Natural killer cell treated with Interleukin-12 subunit alpha and Interleukin-12 subunit beta and Interleukin-15 and Interleukin-18, amount 100 ng/mL, for 72 hours (primary cell): ENCODE results near the gene SP7. TPM values are rescaled to one million over a fixed set of nuclear protein-coding genes. Genes with fewer than 3 reads are reported as not detected.

Experiments
- ATAC-seq, 2 donors: fragments of 150-1000 bp; cut with Tn5 transposase in 1 of 2; sonication (Bioruptor Pico), chemical (Tn5 transposase) in 1 of 2; 2 replicates each; pipeline ENCODE4 v1.10.0; 2021
- DNase-seq: peaks from one replicate; pipeline ENCODE4 v3.0.0; 2022; ENCODE audit warnings: low spot score
- H3K27ac Mint-ChIP-seq, 2 donors: 1 replicate in 1 of 2; 2 replicates in 1 of 2; pipeline ENCODE4 v1.8.0; 2022; ENCODE audit warnings: mixed read lengths in 2 of 2, mild to moderate bottlenecking in 1 of 2, moderate library complexity in 1 of 2
- H3K27me3 Mint-ChIP-seq, 2 donors: 1 replicate in 1 of 2; 2 replicates in 1 of 2; pipeline ENCODE4 v1.8.0; 2022; ENCODE audit warnings: mixed read lengths in 2 of 2
- H3K36me3 Mint-ChIP-seq: one replicate; pipeline ENCODE4 v1.8.0; 2022; ENCODE audit warnings: mixed read lengths
- H3K4me1 Mint-ChIP-seq, 2 donors: 1 replicate in 1 of 2; 2 replicates in 1 of 2; pipeline ENCODE4 v1.8.0; 2022; ENCODE audit warnings: low read depth in 2 of 2, mixed read lengths in 2 of 2, mild to moderate bottlenecking in 1 of 2
- H3K4me3 Mint-ChIP-seq: one replicate; pipeline ENCODE4 v1.8.0; 2022; ENCODE audit warnings: mixed read lengths
- H3K9me3 Mint-ChIP-seq: 2 replicates; pipeline ENCODE4 v1.8.0; 2022; ENCODE audit warnings: mixed read lengths
- total RNA-seq, 2 donors: library from RNA; stranded (reverse); gene quantifications; one replicate each; pipeline ENCODE4 v1.2.3, GENCODE V29; 2022

SP7 gene
- total RNA-seq, 2 donors from 2014 or later: not detected

DNA sequence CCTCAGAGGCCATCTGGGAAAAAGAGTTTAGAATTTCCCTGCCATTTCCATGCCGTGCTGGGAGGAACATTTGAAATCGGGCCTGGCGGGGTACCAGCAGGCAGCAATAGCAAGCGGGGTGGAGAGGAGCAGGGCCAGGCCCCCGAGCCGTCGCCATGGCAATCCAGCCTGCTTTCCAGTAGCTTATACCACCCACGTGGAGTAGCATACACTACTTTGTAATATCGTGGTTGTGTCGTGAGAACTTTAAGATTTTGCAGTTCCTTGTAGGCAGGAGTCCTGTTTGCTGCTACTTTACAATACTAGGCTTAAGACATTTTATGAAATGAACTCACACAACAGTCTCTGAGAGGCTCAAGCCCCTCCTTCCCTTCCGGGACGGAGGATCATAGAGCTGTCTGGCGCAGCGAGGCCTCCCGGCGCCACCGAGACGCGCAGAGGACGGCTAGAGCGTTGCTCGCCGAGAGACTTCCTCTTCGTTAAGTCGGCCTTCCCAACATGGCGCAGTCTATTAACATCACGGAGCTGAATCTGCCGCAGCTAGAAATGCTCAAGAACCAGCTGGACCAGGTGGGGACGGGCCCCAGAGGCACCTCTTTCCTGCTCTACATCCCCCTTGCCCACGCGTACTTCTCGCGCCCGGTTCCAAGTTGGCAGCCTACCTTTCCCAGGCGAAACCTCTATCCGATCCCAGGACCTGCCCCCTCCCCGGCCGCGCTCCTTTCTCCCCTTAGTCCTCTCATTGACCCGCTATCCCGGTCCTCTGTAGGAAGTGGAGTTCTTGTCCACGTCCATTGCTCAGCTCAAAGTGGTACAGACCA is 40.9 kb downstream of the SP7 start, which contains the start of gene PFDN5:
Gene PFDN5, plus strand, starts transcription at position 473 of the 821 bp plus-strand sequence. Its CDS starts 26 bp downstream, at position 499.
- Mint-ChIP-seq H3K4me1 (peaks cover 44% of the 10 kb centered on the region in 2 donors), H3K27me3 (no peaks in the 10 kb centered on the region), H3K27ac (peak within 1 kb of the TSS; percentile 86 to 97), H3K36me3 (peaks cover 14% of the 10 kb centered on the region), H3K9me3 (no peaks in the 10 kb centered on the region), H3K4me3 (peak within 1 kb of the TSS; percentile 97)
- ATAC-seq (peak; percentile 94), DNase-seq (peak; percentile 91)

DNA sequence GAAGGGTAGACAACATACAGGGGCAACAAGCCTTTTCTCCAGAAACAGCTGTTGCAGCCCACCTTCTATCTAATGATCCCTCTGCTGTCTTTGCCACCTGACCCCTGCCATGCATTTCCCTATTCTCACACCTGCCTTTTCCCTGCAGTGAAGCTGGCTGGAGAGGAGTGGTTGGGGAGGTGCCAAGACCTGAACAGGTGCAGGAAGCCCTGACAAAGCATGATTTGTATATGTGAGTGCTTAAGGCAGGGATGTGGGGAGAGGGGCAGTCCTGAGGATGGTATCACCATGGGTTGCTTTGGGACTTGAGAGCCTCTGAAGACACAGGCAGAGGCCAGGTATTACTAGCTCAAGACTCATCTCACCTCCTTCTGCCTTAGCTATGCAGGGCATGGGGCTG is 43.7 kb downstream of the SP7 start:
- H3K4me3 Mint-ChIP-seq: no peak overlapping the region
- DNase-seq: no peak
- H3K27me3 Mint-ChIP-seq: no peaks in the 10 kb centered on the region
- no peak overlapping the region for H3K27ac Mint-ChIP-seq
- peaks cover 5% of the 10 kb centered on the region for H3K36me3 Mint-ChIP-seq
- peaks cover 27 to 31% of the 10 kb centered on the region in 2 donors for H3K4me1 Mint-ChIP-seq
- no peaks in the 10 kb centered on the region for H3K9me3 Mint-ChIP-seq
- ATAC-seq: no peak

DNA sequence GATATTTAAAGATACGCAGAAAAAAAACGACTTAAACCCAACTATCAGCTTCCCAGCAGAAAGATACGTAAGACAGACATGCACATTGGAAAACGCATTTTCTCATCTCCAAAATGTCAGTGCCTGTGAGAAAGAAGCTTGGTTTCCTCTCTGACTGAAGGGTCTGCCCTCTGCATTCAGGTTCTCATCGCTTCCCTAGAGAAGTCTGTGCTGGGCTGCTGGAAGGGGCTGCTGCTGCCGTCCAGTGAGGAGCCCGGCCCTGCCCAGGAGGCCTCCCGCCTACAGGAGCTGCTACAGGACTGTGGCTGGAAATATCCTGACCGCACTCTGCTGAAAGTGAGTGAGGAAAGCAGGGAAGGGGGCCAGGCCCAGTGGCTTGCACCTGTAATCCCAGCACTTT is 45.5 kb downstream of the SP7 start:
- no peaks in the 10 kb centered on the region for H3K9me3 Mint-ChIP-seq
- peaks cover 13 to 14% of the 10 kb centered on the region in 2 donors for H3K4me1 Mint-ChIP-seq
- no peak for DNase-seq
- ATAC-seq: no peak
- no peak overlapping the region for H3K4me3 Mint-ChIP-seq
- H3K27me3 Mint-ChIP-seq: no peaks in the 10 kb centered on the region
- peaks cover 5% of the 10 kb centered on the region for H3K36me3 Mint-ChIP-seq
- no peak overlapping the region for H3K27ac Mint-ChIP-seq

DNA sequence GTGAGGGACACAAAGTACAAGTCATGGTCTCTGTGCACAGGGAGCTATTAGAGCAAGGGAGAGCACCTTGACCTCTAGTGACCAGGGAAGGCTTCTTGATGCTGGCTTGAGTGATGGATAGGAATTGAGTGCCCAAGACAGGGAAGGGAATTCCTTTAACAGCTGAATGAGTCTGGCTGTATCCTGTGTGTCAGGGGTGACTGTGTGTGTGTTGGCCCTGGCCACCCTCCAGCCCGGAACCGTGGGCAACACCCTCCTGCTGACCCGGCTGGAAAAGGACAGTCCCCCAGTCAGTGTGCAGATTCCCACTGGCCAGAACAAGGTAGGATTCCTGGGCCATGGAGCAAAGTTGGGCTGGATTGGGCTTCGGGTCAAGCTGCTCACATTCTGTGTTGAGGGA is 46.3 kb downstream of the SP7 start:
- Mint-ChIP-seq H3K27ac (no peak overlapping the region), H3K36me3 (peaks cover 5% of the 10 kb centered on the region), H3K4me1 (peaks cover 10% of the 10 kb centered on the region in 2 donors), H3K4me3 (no peak overlapping the region), H3K9me3 (no peaks in the 10 kb centered on the region), H3K27me3 (no peaks in the 10 kb centered on the region)
- ATAC-seq (no peak), DNase-seq (no peak)

DNA sequence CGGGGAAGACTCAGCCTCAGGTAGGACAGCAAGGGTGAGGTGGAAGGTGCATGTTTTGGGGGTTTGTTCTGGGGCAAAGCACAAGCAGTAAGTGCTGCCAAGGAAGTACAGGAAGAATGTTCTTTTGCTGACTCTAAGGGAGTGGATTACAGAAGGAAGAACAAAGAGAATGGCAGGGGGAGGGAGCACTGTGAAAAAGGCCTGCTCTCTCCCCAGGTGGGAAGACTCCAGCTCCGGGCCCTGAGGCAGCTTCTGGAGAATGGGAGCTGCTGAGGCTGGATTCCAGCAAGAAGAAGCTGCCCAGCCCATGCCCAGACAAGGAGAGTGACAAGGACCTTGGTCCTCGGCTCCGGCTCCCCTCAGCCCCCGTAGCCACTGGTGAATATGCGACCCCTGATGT is 47.8 kb downstream of the SP7 start:
- H3K27ac Mint-ChIP-seq: no peak overlapping the region

DNA sequence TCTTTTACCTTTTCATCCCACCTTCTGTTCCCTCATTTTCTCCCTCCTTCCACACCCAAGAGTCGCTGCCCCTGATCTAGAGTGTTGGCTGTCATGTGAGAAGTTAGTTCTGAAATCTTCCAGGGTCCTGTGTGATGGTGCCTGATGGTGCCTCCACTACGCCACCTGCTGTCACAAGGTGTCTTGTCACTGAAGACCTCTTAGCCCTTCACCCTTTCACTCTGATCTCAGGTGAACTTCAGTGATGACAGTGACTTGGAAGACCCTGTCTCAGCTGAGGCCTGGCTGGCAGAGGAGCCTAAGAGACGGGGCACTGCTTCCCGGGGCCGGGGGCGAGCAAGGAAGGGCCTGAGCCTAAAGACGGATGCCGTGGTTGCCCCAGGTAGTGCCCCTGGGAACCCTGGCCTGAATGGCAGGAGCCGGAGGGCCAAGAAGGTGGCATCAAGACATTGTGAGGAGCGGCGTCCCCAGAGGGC is 48.4 kb downstream of the SP7 start:
- Mint-ChIP-seq H3K9me3 (no peaks in the 10 kb centered on the region), H3K27me3 (no peaks in the 10 kb centered on the region), H3K4me1 (peaks cover 6 to 9% of the 10 kb centered on the region in 2 donors), H3K36me3 (peaks cover 5% of the 10 kb centered on the region), H3K27ac (no peak overlapping the region), H3K4me3 (no peak overlapping the region)
- ATAC-seq (peak; percentile 61 to 76), DNase-seq (peak; percentile 76)

More for the DNA sequence above, 47.8 kb downstream of the SP7 start:
- H3K4me1 Mint-ChIP-seq: peaks cover 6 to 9% of the 10 kb centered on the region in 2 donors
- no peaks in the 10 kb centered on the region for H3K9me3 Mint-ChIP-seq
- ATAC-seq (no peak), DNase-seq (no peak)
- peaks cover 5% of the 10 kb centered on the region for H3K36me3 Mint-ChIP-seq
- H3K27me3 Mint-ChIP-seq: no peaks in the 10 kb centered on the region
- H3K4me3 Mint-ChIP-seq: no peak overlapping the region

DNA sequence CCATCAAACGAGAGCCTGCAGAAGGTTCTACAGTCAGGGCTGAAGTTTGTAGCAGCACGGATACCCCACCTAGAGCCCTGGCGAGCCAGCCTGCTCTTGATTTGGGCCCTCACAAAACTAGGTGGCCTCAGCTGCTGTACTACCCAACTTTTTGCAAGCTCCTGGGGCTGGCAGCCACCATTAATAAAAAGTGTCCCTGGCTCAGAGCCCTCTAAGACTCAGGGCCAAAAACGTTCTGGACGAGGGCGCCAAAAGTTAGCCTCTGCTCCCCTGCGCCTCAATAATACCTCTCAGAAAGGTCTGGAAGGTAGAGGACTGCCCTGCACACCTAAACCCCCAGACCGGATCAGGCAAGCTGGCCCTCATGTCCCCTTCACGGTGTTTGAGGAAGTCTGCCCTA is 49.7 kb downstream of the SP7 start:
- Mint-ChIP-seq H3K4me1 (peaks cover 6 to 9% of the 10 kb centered on the region in 2 donors), H3K27ac (no peak overlapping the region), H3K4me3 (no peak overlapping the region), H3K36me3 (peaks cover 5% of the 10 kb centered on the region), H3K9me3 (no peaks in the 10 kb centered on the region), H3K27me3 (no peaks in the 10 kb centered on the region)
- ATAC-seq (no peak), DNase-seq (no peak)

DNA sequence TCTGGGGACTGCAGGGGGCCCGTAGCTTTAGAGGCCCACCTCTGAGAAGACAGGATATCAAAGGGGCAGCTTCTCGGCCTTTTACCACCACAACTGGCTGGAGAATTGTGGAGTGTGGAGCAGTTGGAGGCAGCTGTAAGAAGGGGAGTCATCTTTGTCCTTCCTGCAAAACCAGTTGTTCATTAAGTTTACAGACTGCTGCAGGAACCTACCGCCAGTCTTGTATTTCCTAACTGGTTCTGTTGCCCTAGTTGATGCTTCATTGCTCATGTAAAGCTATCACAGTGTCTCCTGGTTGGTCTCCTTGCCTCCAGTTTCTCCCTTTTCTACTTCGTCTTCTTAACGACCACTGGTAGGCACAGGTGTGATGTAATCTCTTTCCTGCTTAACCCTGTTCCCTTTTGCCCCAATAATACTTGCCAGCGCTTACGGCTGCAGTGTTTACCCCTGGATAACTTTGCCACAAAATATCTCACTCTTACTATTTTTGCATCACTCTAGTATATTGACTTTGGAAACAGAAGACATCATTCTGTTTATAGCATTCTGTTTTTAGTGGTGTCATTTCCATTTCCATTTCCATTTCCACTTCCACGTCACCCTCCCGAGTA is 56.2 kb downstream of the SP7 start:
- H3K4me3 Mint-ChIP-seq: no peak overlapping the region
- no peak for DNase-seq
- ATAC-seq: no peak
- no peak overlapping the region for H3K27ac Mint-ChIP-seq
- no peaks in the 10 kb centered on the region for H3K9me3 Mint-ChIP-seq
- H3K36me3 Mint-ChIP-seq: peaks cover 7% of the 10 kb centered on the region
- H3K4me1 Mint-ChIP-seq: no peaks in the 10 kb centered on the region
- H3K27me3 Mint-ChIP-seq: no peaks in the 10 kb centered on the region

DNA sequence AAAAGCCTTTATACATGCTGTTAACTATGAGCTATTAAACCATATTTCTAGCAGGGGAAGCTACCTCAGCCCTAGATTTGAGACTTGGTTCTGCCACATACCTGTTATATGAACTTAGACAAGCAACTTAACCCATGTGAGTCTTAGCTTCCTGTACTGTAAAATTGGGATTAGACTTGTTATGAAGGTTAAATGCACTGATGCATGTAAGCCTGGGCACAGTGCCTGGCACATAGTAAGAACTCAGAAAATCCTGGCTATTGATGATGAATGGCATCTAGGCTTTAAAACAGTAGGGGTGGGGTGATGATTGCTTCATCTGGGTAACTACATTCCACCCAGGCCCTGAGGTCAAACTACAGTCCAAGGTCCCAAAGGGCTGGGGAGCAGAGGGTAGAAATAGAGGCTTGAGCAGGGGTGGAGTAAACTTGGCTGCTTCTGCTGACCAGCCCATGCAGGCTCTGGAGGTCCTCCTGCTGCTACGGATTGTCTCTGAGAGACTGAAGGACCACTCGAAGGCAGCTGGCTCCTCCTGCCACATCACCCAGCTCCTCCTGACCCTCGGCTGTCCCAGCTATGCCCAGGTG is 56.8 kb downstream of the SP7 start:
- H3K27me3 Mint-ChIP-seq: no peaks in the 10 kb centered on the region
- DNase-seq: no peak
- no peak overlapping the region for H3K4me3 Mint-ChIP-seq
- no peak overlapping the region for H3K27ac Mint-ChIP-seq
- H3K36me3 Mint-ChIP-seq: peaks cover 7% of the 10 kb centered on the region
- ATAC-seq: no peak
- no peaks in the 10 kb centered on the region for H3K4me1 Mint-ChIP-seq
- no peaks in the 10 kb centered on the region for H3K9me3 Mint-ChIP-seq

DNA sequence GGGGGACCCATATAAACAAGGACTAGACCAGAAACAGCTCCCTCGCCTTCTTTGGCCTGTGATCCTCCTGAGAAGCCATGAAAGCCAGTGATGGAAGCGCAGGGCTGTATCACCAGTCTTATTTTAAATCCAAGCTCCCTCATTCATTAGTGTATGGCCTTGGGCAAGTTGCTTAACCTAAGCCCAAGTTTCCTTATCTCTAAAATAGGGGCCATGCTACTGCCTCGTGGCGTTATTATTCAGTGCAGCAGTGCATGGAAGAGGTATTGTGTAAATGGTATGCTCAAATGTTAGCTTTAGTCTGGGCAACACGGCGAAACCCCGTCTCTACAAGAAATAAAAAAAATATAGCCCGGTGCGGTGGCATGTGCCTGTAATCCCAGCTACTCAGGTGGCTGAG is 58.2 kb downstream of the SP7 start:
- Mint-ChIP-seq H3K27me3 (no peaks in the 10 kb centered on the region), H3K9me3 (no peaks in the 10 kb centered on the region), H3K27ac (no peak overlapping the region), H3K36me3 (peaks cover 7% of the 10 kb centered on the region), H3K4me3 (no peak overlapping the region), H3K4me1 (no peaks in the 10 kb centered on the region)
- no peak for ATAC-seq
- no peak for DNase-seq

Other genes starting within 250 kb of the SP7 start
- gene IGFBP6, start 238.7 kb downstream of the SP7 start, total RNA-seq: not detected
- gene SOAT2, start 232.9 kb downstream of the SP7 start, total RNA-seq: under 1 TPM in 1 of 2 donors, not detected in 1; 0.26 TPM
- gene ZNF740, start 155.6 kb downstream of the SP7 start, total RNA-seq: 10 to 100 TPM; 34.6 to 53.1 TPM
- 10 to 100 TPM; 26.0 to 43.2 TPM for gene CSAD, start 155.4 kb downstream of the SP7 start, total RNA-seq
- gene ITGB7, start 129.1 kb downstream of the SP7 start, total RNA-seq: 10 to 100 TPM; 53.0 to 81.0 TPM
- gene RARG, start 104.1 kb downstream of the SP7 start, total RNA-seq: 10 to 100 TPM in 1 of 2 donors, 1 to 10 TPM in 1; 5.8 to 13.3 TPM
- gene ESPL1, start 68.1 kb downstream of the SP7 start, total RNA-seq: 100 to 1,000 TPM in 1 of 2 donors, 10 to 100 TPM in 1; 35.2 to 127 TPM
- 100 to 1,000 TPM; 199 to 233 TPM for gene PFDN5, start 40.8 kb downstream of the SP7 start, total RNA-seq
- 10 to 100 TPM; 55.8 to 72.9 TPM for gene MYG1, start 36.7 kb downstream of the SP7 start, total RNA-seq
- gene AAAS, start 14.7 kb downstream of the SP7 start, total RNA-seq: 10 to 100 TPM; 56.7 to 96.2 TPM
- gene SP1, start 43.8 kb upstream of the SP7 start, total RNA-seq: 10 to 100 TPM; 56.8 to 68.1 TPM
- gene AMHR2, start 87.5 kb upstream of the SP7 start, total RNA-seq: not detected
- 100 to 1,000 TPM; 206 to 353 TPM for gene PRR13, start 105.4 kb upstream of the SP7 start, total RNA-seq
- gene PCBP2, start 115.7 kb upstream of the SP7 start, total RNA-seq: 100 to 1,000 TPM; 641 to 747 TPM
- 10 to 100 TPM; 13.1 to 13.3 TPM for gene MAP3K12, start 163.1 kb upstream of the SP7 start, total RNA-seq
- 10 to 100 TPM; 33.8 to 56.7 TPM for gene TARBP2, start 164.9 kb upstream of the SP7 start, total RNA-seq
- gene NPFF, start 171.1 kb upstream of the SP7 start, total RNA-seq: 1 to 10 TPM in 1 of 2 donors, not detected in 1; 1.9 TPM